NT2/D1 (cell line): ENCODE measurements around the gene IMP4.

Experiments used
- YY1 ChIP-seq: IDR thresholded peaks from 2 replicates; pipeline ENCODE4 v1.6.1; 2011; ENCODE audit not compliant: insufficient read length, insufficient read depth
- ZNF274 ChIP-seq: IDR thresholded peaks from 2 replicates; pipeline ENCODE4 v1.6.1; 2011; ENCODE audit warnings: mild to moderate bottlenecking, low read depth, low read length

- TF ChIP-seq YY1 (no peak), ZNF274 (no peak)
Measured at GRCh38 chr2:130371723-130372054, 29.0 kb downstream of the IMP4 start.
